Measurements from ENCODE around the gene APH1A. TPM values are rescaled to one million over a fixed set of nuclear protein-coding genes. Genes with fewer than 3 reads are reported as not detected.
"Not testable (repeated sequence)": the region's sequence is repeated elsewhere in the genome, so short reads cannot be mapped to it uniquely, and the experiment has no call there.

Gene APH1A
- total and polyA plus RNA-seq, 9 of the 15 experiments (the other 6 are each of a cell fraction or from before 2014, with no cell fraction given) = 5.6 to 123 (median 77.0) TPM

GRCh38 chr1:150243003-150243402, 25.8 kb downstream of the APH1A start (continued):
- TF ChIP-seq ZNF609 (CRISPR knock-in tag; IDR thresholded peaks at IDR 0.05; ENCODE audit: borderline replicate concordance) (no peak), ZNF324 (CRISPR knock-in tag; IDR thresholded peaks at IDR 0.05) (no peak)

DNA sequence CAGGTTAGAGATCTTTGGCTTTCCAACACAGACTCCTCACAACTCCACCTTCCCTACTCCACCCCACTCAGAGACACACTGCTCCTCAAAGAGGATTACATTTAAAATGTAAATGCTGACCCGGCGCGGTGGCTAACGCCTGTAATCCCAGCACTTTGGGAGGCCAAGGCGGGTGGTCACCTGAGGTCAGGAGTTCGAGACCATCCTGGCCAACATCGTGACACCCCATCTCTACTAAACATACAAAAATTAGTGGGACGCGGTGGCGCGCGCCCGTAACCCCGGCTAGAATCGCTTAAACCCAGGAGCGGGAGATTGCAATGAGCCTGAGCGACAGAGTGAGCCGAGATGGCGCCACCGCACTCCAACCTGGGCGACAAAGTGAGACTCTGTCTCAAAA, 31.1 kb downstream of the APH1A start:
- Histone ChIP-seq H4K20me1 (replicated peaks; ENCODE audit: control insufficient read depth, insufficient read depth, low read length) (no peaks in the 10 kb centered on the region; the same call in 1 of the 2 replicates), H3K4me3 (no peak overlapping the region), H3K79me2 (ENCODE audit: control insufficient read depth, insufficient read depth, low read length) (peaks cover 40% of the 10 kb centered on the region), H3K4me2 (ENCODE audit: insufficient read depth, low read length) (no peak overlapping the region), H3K36me3 (ENCODE audit: control insufficient read depth, insufficient read depth, low read length) (peaks cover 5% of the 10 kb centered on the region; the same call in 1 of the 3 replicates), H3K4me1 (replicated peaks in 1 of 2; ENCODE audit: control insufficient read depth in 2 of 2, insufficient read depth in 2 of 2, low read length in 2 of 2) (peaks cover 10 to 16% of the 10 kb centered on the region in 2 experiments; a peak in 4 of 5 replicates), H3K9me1 (ENCODE audit: control insufficient read depth, insufficient read depth, low read length) (no peaks in the 10 kb centered on the region), H3K27ac (ENCODE audit: extremely low read depth, low read depth, low read length) (no peak overlapping the region), H3K9me3 (replicated peaks; ENCODE audit: control insufficient read depth, insufficient read depth, low read depth, low read length) (no peaks in the 10 kb centered on the region), H3K27me3 (ENCODE audit: control insufficient read depth in 2 of 2, insufficient read depth in 2 of 2, low read length in 2 of 2) (no peaks in the 10 kb centered on the region), H3K9ac (ENCODE audit: insufficient read depth in 1 of 2, low read depth in 2 of 2, low read length in 2 of 2) (no peak overlapping the region), H2AFZ (ENCODE audit: low read depth, low read length) (no peak overlapping the region)
- FAIRE-seq (no peak), DNase-seq (ENCODE audit: extremely low read depth in 1 of 4, low spot score in 3 of 4) (no peak), ATAC-seq (no peak)
- TF ChIP-seq, protein P1, sequence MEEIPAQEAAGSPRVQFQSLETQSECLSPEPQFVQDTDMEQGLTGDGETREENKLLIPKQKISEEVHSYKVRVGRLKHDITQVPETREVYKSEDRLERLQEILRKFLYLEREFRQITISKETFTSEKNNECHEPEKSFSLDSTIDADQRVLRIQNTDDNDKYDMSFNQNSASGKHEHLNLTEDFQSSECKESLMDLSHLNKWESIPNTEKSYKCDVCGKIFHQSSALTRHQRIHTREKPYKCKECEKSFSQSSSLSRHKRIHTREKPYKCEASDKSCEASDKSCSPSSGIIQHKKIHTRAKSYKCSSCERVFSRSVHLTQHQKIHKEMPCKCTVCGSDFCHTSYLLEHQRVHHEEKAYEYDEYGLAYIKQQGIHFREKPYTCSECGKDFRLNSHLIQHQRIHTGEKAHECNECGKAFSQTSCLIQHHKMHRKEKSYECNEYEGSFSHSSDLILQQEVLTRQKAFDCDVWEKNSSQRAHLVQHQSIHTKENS (CRISPR knock-in tag; IDR thresholded peaks at IDR 0.05) = no peak
- TF ChIP-seq, protein P2, sequence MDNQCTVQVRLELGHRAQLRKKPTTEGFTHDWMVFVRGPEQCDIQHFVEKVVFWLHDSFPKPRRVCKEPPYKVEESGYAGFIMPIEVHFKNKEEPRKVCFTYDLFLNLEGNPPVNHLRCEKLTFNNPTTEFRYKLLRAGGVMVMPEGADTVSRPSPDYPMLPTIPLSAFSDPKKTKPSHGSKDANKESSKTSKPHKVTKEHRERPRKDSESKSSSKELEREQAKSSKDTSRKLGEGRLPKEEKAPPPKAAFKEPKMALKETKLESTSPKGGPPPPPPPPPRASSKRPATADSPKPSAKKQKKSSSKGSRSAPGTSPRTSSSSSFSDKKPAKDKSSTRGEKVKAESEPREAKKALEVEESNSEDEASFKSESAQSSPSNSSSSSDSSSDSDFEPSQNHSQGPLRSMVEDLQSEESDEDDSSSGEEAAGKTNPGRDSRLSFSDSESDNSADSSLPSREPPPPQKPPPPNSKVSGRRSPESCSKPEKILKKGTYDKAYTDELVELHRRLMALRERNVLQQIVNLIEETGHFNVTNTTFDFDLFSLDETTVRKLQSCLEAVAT (IDR thresholded peaks at IDR 0.05) = peak in 1 of 2 experiments; percentile 28; a peak in 1 of 4 replicates
- CTCF ChIA-PET (ENCODE audit: low intra/inter-chr PET ratio) = no interaction called here
- BruUV-seq (replicated peaks) = no TSS peak
- WGBS (ENCODE audit: insufficient coverage, low coverage, missing lambda C conversion rate) = 93% methylated on average over 21 of the region's 21 CpGs
- in situ Hi-C loops (cut with MboI) (no loop called here), intact Hi-C loops (cut with micrococcal nuclease) (no loop called here)
- POLR2A ChIA-PET = interaction anchor here (0.6 kb wide), 1 partner anchor 72 kb away, joined by 3 read pairs; no protein-coding TSS in a partner anchor

- peak overlapping the region; percentile 89; the same call in 1 of the 2 replicates for H3K4me2 ChIP-seq (ENCODE audit: insufficient read depth, low read length)
- BruUV-seq (replicated peaks); FAIRE-seq: not testable (repeated sequence)
Measured at GRCh38 chr1:150237176-150237575, 31.6 kb downstream of the APH1A start.

More at GRCh38 chr1:150237176-150237575, 31.6 kb downstream of the APH1A start:
- H4K20me1 ChIP-seq (replicated peaks; ENCODE audit: control insufficient read depth, insufficient read depth, low read length); in situ Hi-C loops (cut with MboI); H3K36me3 ChIP-seq (ENCODE audit: control insufficient read depth, insufficient read depth, low read length); H3K9me3 ChIP-seq (replicated peaks; ENCODE audit: control insufficient read depth, insufficient read depth, low read depth, low read length); H3K27me3 ChIP-seq (ENCODE audit: control insufficient read depth in 2 of 2, insufficient read depth in 2 of 2, low read length in 2 of 2); DNase-seq (ENCODE audit: extremely low read depth in 1 of 4, low spot score in 3 of 4); CTCF ChIA-PET (ENCODE audit: low intra/inter-chr PET ratio); intact Hi-C loops (cut with micrococcal nuclease); H2AFZ ChIP-seq (ENCODE audit: low read depth, low read length); ATAC-seq; H3K9me1 ChIP-seq (ENCODE audit: control insufficient read depth, insufficient read depth, low read length); H3K9ac ChIP-seq (ENCODE audit: insufficient read depth in 1 of 2, low read depth in 2 of 2, low read length in 2 of 2); H3K4me3 ChIP-seq; H3K27ac ChIP-seq (ENCODE audit: extremely low read depth, low read depth, low read length): not testable (repeated sequence)
- peaks cover 45% of the 10 kb centered on the region for H3K79me2 ChIP-seq (ENCODE audit: control insufficient read depth, insufficient read depth, low read length)
- peaks cover 13 to 16% of the 10 kb centered on the region in 2 experiments; a peak in 4 of 5 replicates for H3K4me1 ChIP-seq (replicated peaks in 1 of 2; ENCODE audit: control insufficient read depth in 2 of 2, insufficient read depth in 2 of 2, low read length in 2 of 2)
- WGBS (ENCODE audit: insufficient coverage, low coverage, missing lambda C conversion rate) = 93% methylated on average over 13 of the region's 13 CpGs
- POLR2A ChIA-PET = interaction anchor here (0.6 to 1.0 kb wide), 3 partner anchors 10 to 73 kb away, joined by 3 read pairs; no protein-coding TSS in a partner anchor

All from K562 (cell line).